ENCODE data around the gene LDLR. TPM values are rescaled to one million over a fixed set of nuclear protein-coding genes. Genes with fewer than 3 reads are reported as not detected.

Gene LDLR
- total RNA-seq, 1 experiment from 2014 or later: 182 TPM

DNA sequence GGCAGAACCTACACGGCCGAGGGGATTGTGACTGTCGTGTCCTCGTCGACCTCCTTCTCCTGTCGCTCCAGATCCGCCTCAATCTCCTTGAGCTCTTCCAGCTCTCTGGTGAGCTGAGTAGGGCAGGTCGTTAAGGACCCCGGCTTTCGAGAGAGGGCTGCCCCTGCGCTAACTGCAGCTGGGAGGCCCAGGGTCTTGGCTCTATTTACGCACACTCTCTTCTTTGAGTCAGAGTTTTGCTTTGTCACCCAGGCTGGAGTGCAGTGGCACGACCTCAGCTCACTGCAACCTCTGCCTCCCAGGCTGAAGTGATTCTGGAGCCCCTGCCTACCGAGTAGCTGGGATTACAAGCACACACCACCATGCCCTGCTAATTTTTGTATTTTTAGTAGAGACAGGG lies 58.7 kb downstream of the LDLR start:
- intact Hi-C loops (cut with micrococcal nuclease; ENCODE audit: unreplicated experiment): no loop called here
- DNase-seq: peak in 1 of 2 experiments; percentile 24
- Histone ChIP-seq H3F3A (ENCODE audit: insufficient read depth, low read depth) (peaks cover 45% of the 10 kb centered on the region), H3K36me3 (ENCODE audit: low read depth) (peaks cover 11% of the 10 kb centered on the region; the same call in 1 of the 2 replicates), H2AFZ (no peak overlapping the region), H3K4me1 (replicated peaks; ENCODE audit: insufficient read depth) (peaks cover 23% of the 10 kb centered on the region), H3K4me2 (no peak overlapping the region), H3K4me3 (no peak overlapping the region), H3K79me2 (ENCODE audit: low read depth) (peaks cover 23% of the 10 kb centered on the region), H3K27me3 (ENCODE audit: insufficient read depth, low read depth) (no peaks in the 10 kb centered on the region), H3K9me3 (ENCODE audit: insufficient read depth, low read depth) (no peaks in the 10 kb centered on the region), H3K27ac (no peak overlapping the region), H3K9me2 (ENCODE audit: insufficient read depth) (no peaks in the 10 kb centered on the region), H4K20me1 (ENCODE audit: insufficient read depth) (no peaks in the 10 kb centered on the region)
- POLR2A ChIA-PET (ENCODE audit: unreplicated experiment): no interaction called here
- TF ChIP-seq EZH2 (IDR thresholded peaks at IDR 0.05; ENCODE audit: low read depth): no peak
- TF ChIP-seq, protein P1, sequence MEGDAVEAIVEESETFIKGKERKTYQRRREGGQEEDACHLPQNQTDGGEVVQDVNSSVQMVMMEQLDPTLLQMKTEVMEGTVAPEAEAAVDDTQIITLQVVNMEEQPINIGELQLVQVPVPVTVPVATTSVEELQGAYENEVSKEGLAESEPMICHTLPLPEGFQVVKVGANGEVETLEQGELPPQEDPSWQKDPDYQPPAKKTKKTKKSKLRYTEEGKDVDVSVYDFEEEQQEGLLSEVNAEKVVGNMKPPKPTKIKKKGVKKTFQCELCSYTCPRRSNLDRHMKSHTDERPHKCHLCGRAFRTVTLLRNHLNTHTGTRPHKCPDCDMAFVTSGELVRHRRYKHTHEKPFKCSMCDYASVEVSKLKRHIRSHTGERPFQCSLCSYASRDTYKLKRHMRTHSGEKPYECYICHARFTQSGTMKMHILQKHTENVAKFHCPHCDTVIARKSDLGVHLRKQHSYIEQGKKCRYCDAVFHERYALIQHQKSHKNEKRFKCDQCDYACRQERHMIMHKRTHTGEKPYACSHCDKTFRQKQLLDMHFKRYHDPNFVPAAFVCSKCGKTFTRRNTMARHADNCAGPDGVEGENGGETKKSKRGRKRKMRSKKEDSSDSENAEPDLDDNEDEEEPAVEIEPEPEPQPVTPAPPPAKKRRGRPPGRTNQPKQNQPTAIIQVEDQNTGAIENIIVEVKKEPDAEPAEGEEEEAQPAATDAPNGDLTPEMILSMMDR (conservative IDR thresholded peaks at IDR 0.05): no peak
- CTCF ChIA-PET: interaction anchor here (0.7 kb wide), 1 partner anchor 278 kb away, joined by 4 read pairs; no protein-coding TSS in a partner anchor
- BruUV-seq (replicated peaks): no TSS peak

GRCh38 chr19:11151181-11151580 lies 61.9 kb downstream of the LDLR start:
- DNase-seq: peak in 1 of 2 experiments; percentile 5
- H3K27me3 ChIP-seq (ENCODE audit: insufficient read depth, low read depth): no peaks in the 10 kb centered on the region
- no peaks in the 10 kb centered on the region for H3K36me3 ChIP-seq (ENCODE audit: low read depth)
- H3K79me2 ChIP-seq (ENCODE audit: low read depth): peaks cover 45% of the 10 kb centered on the region
- intact Hi-C loops (cut with micrococcal nuclease; ENCODE audit: unreplicated experiment): no loop called here
- no peak overlapping the region for H3K4me2 ChIP-seq
- H4K20me1 ChIP-seq (ENCODE audit: insufficient read depth): no peaks in the 10 kb centered on the region
- H3K4me1 ChIP-seq (replicated peaks; ENCODE audit: insufficient read depth): peaks cover 25% of the 10 kb centered on the region
- no peak overlapping the region for H3K27ac ChIP-seq
- ChIA-PET POLR2A (ENCODE audit: unreplicated experiment) (no interaction called here), CTCF (interaction anchor here (0.7 kb wide), 2 partner anchors 9 to 440 kb away, joined by 4 to 14 read pairs; no protein-coding TSS in a partner anchor)
- no peak overlapping the region for H2AFZ ChIP-seq
- H3K4me3 ChIP-seq: no peak overlapping the region
- H3K9me3 ChIP-seq (ENCODE audit: insufficient read depth, low read depth): no peaks in the 10 kb centered on the region
- TF ChIP-seq, protein P1 (conservative IDR thresholded peaks at IDR 0.05): no peak
- no peak for TF ChIP-seq EZH2 (IDR thresholded peaks at IDR 0.05; ENCODE audit: low read depth)
- no peaks in the 10 kb centered on the region for H3K9me2 ChIP-seq (ENCODE audit: insufficient read depth)
- H3F3A ChIP-seq (ENCODE audit: insufficient read depth, low read depth): peaks cover 13% of the 10 kb centered on the region
- BruUV-seq (replicated peaks): no TSS peak

GRCh38 chr19:11152318-11153062 lies 63.2 kb downstream of the LDLR start:
- Histone ChIP-seq H3K27ac (no peak overlapping the region), H4K20me1 (ENCODE audit: insufficient read depth) (no peaks in the 10 kb centered on the region), H3K27me3 (ENCODE audit: insufficient read depth, low read depth) (no peaks in the 10 kb centered on the region), H2AFZ (no peak overlapping the region), H3F3A (ENCODE audit: insufficient read depth, low read depth) (peaks cover 12% of the 10 kb centered on the region), H3K36me3 (ENCODE audit: low read depth) (no peaks in the 10 kb centered on the region), H3K79me2 (ENCODE audit: low read depth) (peaks cover 45% of the 10 kb centered on the region), H3K9me3 (ENCODE audit: insufficient read depth, low read depth) (no peaks in the 10 kb centered on the region), H3K9me2 (ENCODE audit: insufficient read depth) (no peaks in the 10 kb centered on the region), H3K4me2 (no peak overlapping the region), H3K4me3 (no peak overlapping the region), H3K4me1 (replicated peaks; ENCODE audit: insufficient read depth) (peaks cover 34% of the 10 kb centered on the region)
- ChIA-PET POLR2A (ENCODE audit: unreplicated experiment) (interaction anchor here (0.9 kb wide), 1 partner anchor 99 kb away, joined by 9 read pairs; no protein-coding TSS in a partner anchor), CTCF (interaction anchor here (1.1 kb wide), 1 partner anchor 15 kb away, joined by 3 read pairs; no protein-coding TSS in a partner anchor)
- TF ChIP-seq, protein P1 (conservative IDR thresholded peaks at IDR 0.05): no peak
- no TSS peak for BruUV-seq (replicated peaks)
- DNase-seq: peak in 1 of 2 experiments; percentile 35
- intact Hi-C loops (cut with micrococcal nuclease; ENCODE audit: unreplicated experiment): no loop called here

All from PC-9 (cell line).